ENCODE measurements around the gene RSU1.
"Not testable (repeated sequence)": the region's sequence is repeated elsewhere in the genome, so short reads cannot be mapped to it uniquely, and the experiment has no call there.

Gene RSU1

DNA sequence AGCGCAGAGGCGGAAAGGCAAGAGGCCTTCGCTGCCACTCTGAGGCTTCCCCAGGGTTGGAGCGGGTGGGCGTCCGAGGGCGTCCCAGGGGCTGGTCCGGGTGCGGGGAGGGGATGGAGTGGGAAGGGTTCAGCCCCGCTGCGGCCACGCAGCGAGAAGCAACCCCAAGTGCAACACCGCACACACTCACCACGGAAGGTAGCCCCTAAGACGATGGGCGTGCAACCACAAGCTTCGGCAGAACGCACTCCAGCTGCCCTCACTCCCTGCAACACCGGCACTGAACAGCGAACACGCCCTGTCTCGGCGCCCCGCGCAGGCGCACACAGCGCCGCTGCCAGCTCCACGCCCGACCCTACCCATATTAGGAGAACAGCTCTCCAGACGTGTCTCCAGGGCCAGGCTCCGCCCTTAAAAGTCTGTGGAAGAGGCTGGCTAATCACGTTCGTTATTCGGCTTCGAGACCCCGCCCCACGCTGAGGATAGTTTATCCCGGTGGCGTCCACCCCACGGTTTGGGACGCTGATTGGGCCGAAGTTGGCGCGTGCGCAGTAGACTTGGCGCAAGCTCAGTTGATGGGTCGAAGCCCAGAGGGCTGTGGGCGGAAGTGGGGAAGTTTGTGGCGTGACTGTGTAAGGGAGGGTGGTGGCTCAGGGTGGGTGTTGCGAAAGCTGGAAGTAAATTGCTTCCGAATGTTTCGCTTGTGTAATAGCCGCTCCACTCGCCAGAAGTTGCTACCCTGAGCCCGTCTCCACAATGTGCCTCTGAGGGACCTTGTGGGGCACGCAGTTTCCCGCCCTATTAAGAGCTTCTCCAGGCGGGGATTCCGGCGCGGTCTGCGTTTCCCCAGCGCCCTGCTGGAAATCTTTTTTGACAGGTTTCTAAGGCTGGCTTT, at the start of gene RSU1:
TSS of gene RSU1 (minus strand) at position 300 of the 895 bp plus-strand sequence. CDS start 343 bp downstream, outside the sequence.
- peak; percentile 86 for DNase-seq

DNA sequence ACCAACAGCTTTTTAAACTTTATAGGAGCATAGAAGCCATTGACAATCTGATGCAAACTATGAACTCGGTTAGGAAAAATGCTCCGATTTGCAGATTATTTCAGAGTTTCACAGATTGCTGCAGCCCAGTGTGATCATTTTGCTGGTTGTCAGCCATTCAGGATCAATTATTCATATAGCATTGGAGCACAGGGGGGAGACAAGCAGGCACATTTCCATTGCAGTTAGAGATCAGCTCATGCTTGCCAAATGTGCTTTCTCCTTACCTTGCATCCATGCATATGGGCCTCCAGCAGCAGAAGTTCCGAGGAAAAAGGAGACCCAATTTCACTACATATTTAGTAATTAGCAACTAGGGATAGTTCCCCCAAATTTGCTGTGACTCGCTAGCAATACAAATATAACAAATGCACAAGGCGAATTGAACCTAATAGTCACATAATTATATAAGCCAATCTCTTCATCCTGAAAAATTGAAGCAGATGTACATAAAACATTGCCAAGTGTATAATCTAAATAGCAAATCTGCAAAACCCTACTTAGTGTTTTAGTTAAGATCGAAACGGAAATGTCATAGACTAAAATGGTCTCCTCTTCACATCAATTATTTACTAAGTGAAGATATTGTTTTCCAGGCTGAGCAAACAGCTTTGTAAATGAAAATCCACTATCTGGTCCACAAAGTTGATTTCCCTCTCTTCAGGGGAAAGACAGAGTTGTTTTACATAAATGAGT, 49.5 kb upstream of the RSU1 start:
- DNase-seq = no peak

DNA sequence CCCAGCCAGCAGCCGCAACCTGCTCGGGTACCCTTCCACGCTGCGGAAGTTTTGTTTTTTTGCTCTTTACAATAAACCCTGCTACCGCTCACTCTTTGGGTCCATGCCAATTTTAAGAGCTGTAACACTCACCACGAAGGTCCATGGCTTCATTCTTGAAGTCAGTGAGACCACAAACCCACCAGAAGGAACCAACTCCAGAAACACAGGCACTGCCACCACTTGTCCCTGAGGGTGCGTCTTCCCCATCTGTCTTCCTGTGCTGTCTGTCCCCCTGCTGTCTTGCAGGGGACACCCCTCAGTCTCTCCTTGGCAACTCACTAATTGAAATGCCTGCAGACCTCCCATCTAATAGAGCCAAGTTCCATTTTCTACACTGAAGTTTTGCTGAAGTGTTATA, 48.5 kb upstream of the RSU1 start:
- DNase-seq = no peak

- DNase-seq = no peak
Measured at GRCh38 chr10:16863766-16864165, 46.5 kb upstream of the RSU1 start.

DNA sequence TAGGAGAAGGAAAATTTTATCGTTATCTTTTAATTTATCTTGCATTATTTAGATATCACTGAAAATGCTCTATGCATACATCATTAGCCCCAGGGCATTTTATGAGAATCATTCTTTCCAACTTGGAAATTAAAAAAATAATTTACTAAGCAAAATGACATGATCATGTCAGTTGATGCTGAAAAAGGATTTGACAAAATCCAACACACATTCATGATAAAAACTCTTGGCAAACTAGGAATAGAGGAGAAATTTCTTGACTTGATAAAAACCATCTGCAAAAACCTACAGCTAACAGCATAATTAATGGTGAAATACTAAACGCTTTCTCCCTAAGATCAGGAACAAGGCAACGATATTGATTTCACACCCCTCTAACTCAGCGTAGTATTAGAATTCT, 40.2 kb upstream of the RSU1 start:
- DNase-seq = no peak

- DNase-seq = no peak
Measured at GRCh38 chr10:16856567-16856966, 39.3 kb upstream of the RSU1 start.

DNA sequence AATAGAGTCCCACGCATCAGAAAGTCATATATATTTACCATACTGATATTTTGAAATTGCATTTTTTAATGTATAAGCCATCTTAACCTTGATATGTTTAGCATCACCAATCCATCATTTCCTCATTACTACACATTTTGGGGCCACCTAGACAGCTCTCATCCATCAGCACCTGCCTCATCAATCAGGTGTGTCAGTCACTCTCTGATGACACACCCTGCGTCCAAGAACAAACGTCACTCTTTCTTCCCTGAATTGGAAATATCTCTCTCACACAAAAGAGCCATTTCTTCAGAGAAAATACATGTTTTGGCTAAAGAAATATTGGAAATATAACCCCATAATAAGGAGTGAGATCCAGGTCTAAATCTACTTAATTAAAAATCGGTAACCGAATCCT, 38.9 kb upstream of the RSU1 start:
- no peak for DNase-seq

- no peak for DNase-seq
Measured at GRCh38 chr10:16854623-16855022, 37.4 kb upstream of the RSU1 start.

DNA sequence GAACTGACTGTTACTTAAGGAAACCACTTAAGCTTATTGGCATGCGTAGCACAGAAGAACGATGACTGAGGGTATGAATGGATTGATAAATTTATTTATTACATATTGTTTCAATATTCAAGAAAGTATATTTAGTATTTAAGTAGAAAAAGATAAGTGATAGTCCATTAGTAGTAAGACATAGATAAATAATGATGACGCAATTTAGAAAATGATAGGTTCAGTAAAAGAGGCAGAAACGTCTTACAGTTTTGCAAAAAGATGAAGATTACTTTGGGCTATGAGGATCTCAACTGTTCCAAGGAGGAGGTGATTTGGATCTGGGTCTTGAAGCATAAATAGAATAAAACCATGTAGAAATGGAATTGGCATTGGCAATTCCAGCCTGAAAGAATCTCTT, 36.6 kb upstream of the RSU1 start:
- DNase-seq = no peak

DNA sequence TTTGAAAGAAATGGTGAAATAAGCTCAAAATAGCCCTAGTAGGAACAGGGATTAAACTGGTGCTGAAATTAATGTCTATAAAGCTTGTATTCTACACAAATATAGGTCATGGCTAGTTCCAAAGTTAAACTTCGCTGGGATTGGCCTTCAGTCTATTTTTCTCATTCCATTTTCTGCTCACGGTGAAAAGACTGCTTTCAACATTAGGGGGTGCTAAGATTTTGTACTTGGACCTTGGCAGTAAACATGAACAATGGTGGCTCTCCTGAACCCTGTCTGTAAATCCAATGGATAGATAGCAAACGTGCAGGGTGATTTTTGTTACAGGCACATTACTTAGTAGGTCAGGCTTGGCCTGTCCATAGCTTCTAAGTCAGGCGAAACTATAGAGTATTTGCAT, 36.0 kb upstream of the RSU1 start:
- DNase-seq = no peak

DNA sequence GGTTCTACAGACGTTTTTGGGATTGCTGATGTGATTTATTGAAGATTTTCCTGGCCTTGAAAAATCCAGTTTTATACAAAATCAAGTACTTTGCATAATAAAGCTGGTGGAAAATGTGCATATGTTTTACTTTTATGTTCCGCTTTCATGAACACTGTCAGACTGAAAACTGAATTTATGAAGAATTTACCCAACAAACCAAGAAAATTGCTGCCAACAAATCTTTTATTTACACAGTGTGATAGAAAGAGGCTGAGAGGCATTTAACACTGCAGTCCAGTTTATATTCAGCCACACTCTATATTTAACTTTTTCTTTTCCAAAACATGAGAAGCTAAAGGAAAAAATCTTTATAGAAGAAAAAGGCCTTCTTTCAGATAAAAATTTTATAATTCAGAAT, 35.4 kb upstream of the RSU1 start:
- no peak for DNase-seq

GRCh38 chr10:16848562-16849154, 31.4 kb upstream of the RSU1 start:
- no peak for DNase-seq

- no peak for DNase-seq
Measured at GRCh38 chr10:16847644-16848043, 30.4 kb upstream of the RSU1 start.

- no peak for DNase-seq
Measured at GRCh38 chr10:16845248-16845647, 28.0 kb upstream of the RSU1 start.

GRCh38 chr10:16843252-16843870, 26.1 kb upstream of the RSU1 start:
- peak; percentile 0 for DNase-seq

GRCh38 chr10:16835228-16835627, 18.0 kb upstream of the RSU1 start:
- no peak for DNase-seq

- DNase-seq = no peak
Measured at GRCh38 chr10:16832351-16833080, 15.3 kb upstream of the RSU1 start.

GRCh38 chr10:16828701-16829175, 11.5 kb upstream of the RSU1 start:
- DNase-seq = no peak

- DNase-seq = peak; percentile 4
Measured at GRCh38 chr10:16828114-16828568, 10.9 kb upstream of the RSU1 start.

DNA sequence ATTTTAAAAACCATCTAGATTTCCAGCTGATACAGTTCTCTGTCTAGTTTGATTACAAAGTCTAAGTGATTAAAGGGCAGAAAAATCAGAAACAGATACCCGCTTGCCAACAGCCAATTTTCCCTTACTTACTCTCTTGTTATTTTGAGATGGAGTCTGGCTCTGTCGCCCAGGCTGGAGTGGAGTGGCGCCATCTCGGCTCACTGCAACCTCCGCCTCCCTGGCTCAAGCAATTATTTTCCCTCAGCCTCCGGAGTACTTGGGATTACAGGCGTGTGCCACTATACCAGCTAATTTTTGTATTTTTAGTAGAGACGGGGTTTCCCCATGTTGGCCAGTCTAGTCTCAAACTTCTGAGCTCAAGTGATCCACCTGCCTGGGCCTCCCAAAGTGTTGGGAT, 10.2 kb upstream of the RSU1 start:
- DNase-seq = not testable (repeated sequence)

- no peak for DNase-seq
Measured at GRCh38 chr10:16822726-16823360, 5.6 kb upstream of the RSU1 start.

- DNase-seq = no peak
Measured at GRCh38 chr10:16822027-16822426, 4.8 kb upstream of the RSU1 start.

All from NCI-H187 treated with DMSO at 0.1 percent for 48 hours (cell line).